Measurements from ENCODE around the gene SERPIND1.

Gene SERPIND1

GRCh38 chr22:20822240-20822639, 48.3 kb downstream of the SERPIND1 start:
- TF ChIP-seq REST (IDR thresholded peaks at IDR 0.05; ENCODE audit: insufficient read depth in 1 of 2, low read depth in 2 of 2, low read length in 2 of 2) (no peak), TAF1 (IDR thresholded peaks at IDR 0.05; ENCODE audit: borderline replicate concordance, insufficient read depth, low read length) (no peak), SIN3A (IDR thresholded peaks at IDR 0.05; ENCODE audit: borderline replicate concordance, insufficient read depth, low read length) (no peak), FOXP2 (optimal IDR thresholded peaks at IDR 0.05; ENCODE audit: borderline replicate concordance, extremely low read depth, extremely low read length, insufficient read depth) (no peak), POLR2AphosphoS5 (IDR thresholded peaks at IDR 0.05; ENCODE audit: low read depth, low read length) (no peak)

DNA sequence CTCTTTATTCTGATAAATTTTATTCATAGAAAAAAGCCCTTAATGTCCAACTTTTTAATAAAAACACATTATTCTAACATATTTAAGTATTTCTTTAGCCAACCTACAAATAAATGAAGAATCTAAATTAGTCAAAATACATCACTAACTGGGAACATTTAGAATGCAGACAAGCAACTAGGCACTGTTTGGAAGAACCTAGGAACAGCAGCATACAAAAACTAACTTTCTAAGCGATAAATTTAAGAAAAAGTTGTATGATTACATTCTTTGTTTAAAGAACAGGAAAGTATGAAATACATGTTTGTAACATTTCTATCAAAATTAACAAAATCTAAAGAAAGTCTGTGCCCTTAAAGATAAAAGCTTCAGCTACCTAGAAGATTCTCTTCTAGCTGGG, 49.4 kb downstream of the SERPIND1 start:
- TF ChIP-seq REST (IDR thresholded peaks at IDR 0.05; ENCODE audit: insufficient read depth in 1 of 2, low read depth in 2 of 2, low read length in 2 of 2) = no peak
- no peak for TF ChIP-seq FOXP2 (optimal IDR thresholded peaks at IDR 0.05; ENCODE audit: borderline replicate concordance, extremely low read depth, extremely low read length, insufficient read depth)
- TF ChIP-seq TAF1 (IDR thresholded peaks at IDR 0.05; ENCODE audit: borderline replicate concordance, insufficient read depth, low read length) = no peak
- no peak for TF ChIP-seq SIN3A (IDR thresholded peaks at IDR 0.05; ENCODE audit: borderline replicate concordance, insufficient read depth, low read length)
- no peak for TF ChIP-seq POLR2AphosphoS5 (IDR thresholded peaks at IDR 0.05; ENCODE audit: low read depth, low read length)

- no peak for TF ChIP-seq TAF1 (IDR thresholded peaks at IDR 0.05; ENCODE audit: borderline replicate concordance, insufficient read depth, low read length)
- no peak for TF ChIP-seq FOXP2 (optimal IDR thresholded peaks at IDR 0.05; ENCODE audit: borderline replicate concordance, extremely low read depth, extremely low read length, insufficient read depth)
These were observed 51.7 kb downstream of the SERPIND1 start for GRCh38 chr22:20825624-20826023.

DNA sequence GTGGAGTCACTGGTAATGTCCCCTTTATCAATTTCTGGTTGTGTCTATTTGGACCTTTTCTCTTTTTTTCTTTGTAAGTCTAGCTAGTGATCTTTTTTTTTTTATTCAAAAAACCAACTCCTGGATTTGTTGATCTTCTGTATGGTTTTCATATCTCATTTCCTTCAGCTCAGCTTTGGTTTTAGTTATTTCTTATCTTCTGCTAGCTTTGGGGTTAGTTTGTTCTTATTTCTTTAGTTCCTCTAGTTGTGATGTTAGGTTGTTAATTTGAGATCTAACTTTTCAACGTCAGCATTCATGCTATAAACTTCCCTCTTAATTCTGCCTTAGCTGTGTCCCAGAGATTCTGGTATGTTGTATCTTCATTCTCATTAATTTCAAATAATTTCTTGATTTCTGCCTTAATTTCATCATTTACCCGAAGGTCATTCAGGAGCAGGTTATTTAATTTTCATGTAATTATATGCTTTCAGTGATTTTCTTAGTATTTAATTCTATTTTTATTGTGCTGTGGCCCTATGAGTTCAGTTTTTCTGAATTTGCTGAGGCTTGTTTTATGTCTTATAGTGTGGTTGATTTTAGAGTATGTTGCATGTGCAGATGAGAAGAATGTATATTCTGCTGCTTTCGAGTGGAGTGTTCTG, 55.7 kb downstream of the SERPIND1 start:
- no peak for TF ChIP-seq SIN3A (IDR thresholded peaks at IDR 0.05; ENCODE audit: borderline replicate concordance, insufficient read depth, low read length)
- TF ChIP-seq POLR2AphosphoS5 (IDR thresholded peaks at IDR 0.05; ENCODE audit: low read depth, low read length) = no peak
- no peak for TF ChIP-seq REST (IDR thresholded peaks at IDR 0.05; ENCODE audit: insufficient read depth in 1 of 2, low read depth in 2 of 2, low read length in 2 of 2)
- no peak for TF ChIP-seq FOXP2 (optimal IDR thresholded peaks at IDR 0.05; ENCODE audit: borderline replicate concordance, extremely low read depth, extremely low read length, insufficient read depth)
- no peak for TF ChIP-seq TAF1 (IDR thresholded peaks at IDR 0.05; ENCODE audit: borderline replicate concordance, insufficient read depth, low read length)

- no peak for TF ChIP-seq FOXP2 (optimal IDR thresholded peaks at IDR 0.05; ENCODE audit: borderline replicate concordance, extremely low read depth, extremely low read length, insufficient read depth)
- TF ChIP-seq TAF1 (IDR thresholded peaks at IDR 0.05; ENCODE audit: borderline replicate concordance, insufficient read depth, low read length) = no peak
These were observed 59.3 kb downstream of the SERPIND1 start for GRCh38 chr22:20833225-20833665.

- TF ChIP-seq SIN3A (IDR thresholded peaks at IDR 0.05; ENCODE audit: borderline replicate concordance, insufficient read depth, low read length) (no peak), REST (IDR thresholded peaks at IDR 0.05; ENCODE audit: insufficient read depth in 1 of 2, low read depth in 2 of 2, low read length in 2 of 2) (no peak), FOXP2 (optimal IDR thresholded peaks at IDR 0.05; ENCODE audit: borderline replicate concordance, extremely low read depth, extremely low read length, insufficient read depth) (no peak), TAF1 (IDR thresholded peaks at IDR 0.05; ENCODE audit: borderline replicate concordance, insufficient read depth, low read length) (no peak), POLR2AphosphoS5 (IDR thresholded peaks at IDR 0.05; ENCODE audit: low read depth, low read length) (no peak)
These were observed 60.3 kb downstream of the SERPIND1 start for GRCh38 chr22:20834206-20834605.

All from PFSK-1 (cell line).